HFF-Myc (cell line): Measurements from ENCODE around the gene PSME1.

ENCODE experiments used
- DNase-seq: peaks from one replicate; pipeline ENCODE4 v3.0.0-alpha.2; 2011; ENCODE audit warnings: low read depth; ENCODE audit errors: extremely low read depth
- H3K4me3 ChIP-seq: replicated peaks from 2 replicates; pipeline ENCODE4 v1.5.1; 2011; ENCODE audit warnings: low read depth, mild to moderate bottlenecking, control low read depth, low read length
- TF ChIP-seq, protein P1 (sequence below): IDR thresholded peaks from 2 replicates; pipeline ENCODE4 v1.5.1; 2012; ENCODE audit warnings: mild to moderate bottlenecking, low read depth, low read length, control low read depth; ENCODE audit errors: missing control alignments

PSME1 gene

GRCh38 chr14:24130380-24130716 is 5.6 kb upstream of the PSME1 start, which contains the start of gene FITM1:
Gene FITM1 (plus strand): TSS chr14:24130659. CDS start chr14:24131564, 905 bp downstream.
- H3K4me3 ChIP-seq = no peak within 1 kb of the TSS
- TF ChIP-seq, protein P1, sequence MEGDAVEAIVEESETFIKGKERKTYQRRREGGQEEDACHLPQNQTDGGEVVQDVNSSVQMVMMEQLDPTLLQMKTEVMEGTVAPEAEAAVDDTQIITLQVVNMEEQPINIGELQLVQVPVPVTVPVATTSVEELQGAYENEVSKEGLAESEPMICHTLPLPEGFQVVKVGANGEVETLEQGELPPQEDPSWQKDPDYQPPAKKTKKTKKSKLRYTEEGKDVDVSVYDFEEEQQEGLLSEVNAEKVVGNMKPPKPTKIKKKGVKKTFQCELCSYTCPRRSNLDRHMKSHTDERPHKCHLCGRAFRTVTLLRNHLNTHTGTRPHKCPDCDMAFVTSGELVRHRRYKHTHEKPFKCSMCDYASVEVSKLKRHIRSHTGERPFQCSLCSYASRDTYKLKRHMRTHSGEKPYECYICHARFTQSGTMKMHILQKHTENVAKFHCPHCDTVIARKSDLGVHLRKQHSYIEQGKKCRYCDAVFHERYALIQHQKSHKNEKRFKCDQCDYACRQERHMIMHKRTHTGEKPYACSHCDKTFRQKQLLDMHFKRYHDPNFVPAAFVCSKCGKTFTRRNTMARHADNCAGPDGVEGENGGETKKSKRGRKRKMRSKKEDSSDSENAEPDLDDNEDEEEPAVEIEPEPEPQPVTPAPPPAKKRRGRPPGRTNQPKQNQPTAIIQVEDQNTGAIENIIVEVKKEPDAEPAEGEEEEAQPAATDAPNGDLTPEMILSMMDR = no peak

GRCh38 chr14:24130717-24131548 is 5.1 kb upstream of the PSME1 start:
- TF ChIP-seq, protein P1 = no peak
- no peak for DNase-seq
- H3K4me3 ChIP-seq = no peak overlapping the region

More at GRCh38 chr14:24130380-24130716, 5.6 kb upstream of the PSME1 start, which contains the start of gene FITM1:
- DNase-seq = no peak

- no peak for DNase-seq
- H3K4me3 ChIP-seq = no peak overlapping the region
- TF ChIP-seq, protein P1 = no peak
Observed at GRCh38 chr14:24131549-24131966, 4.4 kb upstream of the PSME1 start.

GRCh38 chr14:24132061-24132685 is 3.8 kb upstream of the PSME1 start:
- H3K4me3 ChIP-seq = no peak overlapping the region
- TF ChIP-seq, protein P1 = no peak
- no peak for DNase-seq

DNA sequence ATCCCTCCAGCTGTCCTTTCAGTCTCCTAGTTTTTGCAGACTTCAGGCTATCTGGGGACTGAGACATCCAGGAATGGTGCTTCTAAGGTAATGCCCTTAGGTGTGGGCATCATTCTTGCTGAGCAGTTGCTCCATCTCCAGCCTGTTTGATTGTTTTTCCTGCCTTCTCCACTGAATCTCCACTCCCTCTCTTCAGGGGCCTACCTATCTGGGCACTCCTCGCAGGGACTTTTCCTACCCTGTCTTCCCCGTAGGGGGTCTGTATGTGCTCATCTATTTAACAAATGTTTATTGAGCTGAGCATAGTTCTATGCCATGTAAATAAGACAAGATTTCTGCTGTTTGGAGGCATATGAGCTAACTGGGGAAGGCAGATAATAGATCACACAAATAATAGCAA is 3.0 kb upstream of the PSME1 start:
- H3K4me3 ChIP-seq = no peak overlapping the region
- no peak for DNase-seq
- TF ChIP-seq, protein P1 = no peak

GRCh38 chr14:24133735-24134134 is 2.3 kb upstream of the PSME1 start:
- no peak for DNase-seq
- no peak overlapping the region for H3K4me3 ChIP-seq
- TF ChIP-seq, protein P1 = no peak
